HG03520 (cell line): ENCODE measurements around the gene CDK16.

Experiments used
- ATAC-seq: cut with Tn5 transposase; IDR thresholded peaks from one replicate; pipeline ENCODE4 v1.9.1; 2021; ENCODE audit warnings: mild to moderate bottlenecking, moderate library complexity; ENCODE audit not compliant: unreplicated experiment

CDK16 gene

GRCh38 chrX:47218280-47218919, at the start of gene CDK16:
Gene CDK16 (plus strand): TSS chrX:47218681. CDS start chrX:47223558, 4,877 bp downstream.
- ATAC-seq, result peak; percentile 24

GRCh38 chrX:47169273-47169672, 49.2 kb upstream of the CDK16 start:
- no peak for ATAC-seq

- ATAC-seq, result no peak
Measured at GRCh38 chrX:47169726-47170515, 48.6 kb upstream of the CDK16 start.

- ATAC-seq, result no peak
Measured at GRCh38 chrX:47170861-47171692, 47.4 kb upstream of the CDK16 start.

- no peak for ATAC-seq
Measured at GRCh38 chrX:47171996-47172395, 46.5 kb upstream of the CDK16 start.

GRCh38 chrX:47172549-47172948, 45.9 kb upstream of the CDK16 start:
- ATAC-seq, result no peak

- no peak for ATAC-seq
Measured at GRCh38 chrX:47172971-47173792, 45.3 kb upstream of the CDK16 start.

GRCh38 chrX:47174376-47174775, 44.1 kb upstream of the CDK16 start:
- ATAC-seq, result no peak

GRCh38 chrX:47174846-47175587, 43.5 kb upstream of the CDK16 start:
- ATAC-seq, result no peak

- ATAC-seq, result no peak
Measured at GRCh38 chrX:47175588-47175980, 42.9 kb upstream of the CDK16 start.

- ATAC-seq, result no peak
Measured at GRCh38 chrX:47176101-47176740, 42.3 kb upstream of the CDK16 start.

GRCh38 chrX:47177079-47177478, 41.4 kb upstream of the CDK16 start:
- ATAC-seq, result no peak

GRCh38 chrX:47178337-47178736, 40.1 kb upstream of the CDK16 start:
- ATAC-seq, result no peak

GRCh38 chrX:47179221-47179927, 39.1 kb upstream of the CDK16 start:
- ATAC-seq, result no peak

GRCh38 chrX:47179928-47180255, 38.6 kb upstream of the CDK16 start:
- ATAC-seq, result no peak

GRCh38 chrX:47180346-47180745, 38.1 kb upstream of the CDK16 start:
- ATAC-seq, result no peak

- no peak for ATAC-seq
Measured at GRCh38 chrX:47181301-47181700, 37.2 kb upstream of the CDK16 start.

- ATAC-seq, result no peak
Measured at GRCh38 chrX:47182106-47182700, 36.3 kb upstream of the CDK16 start.

- no peak for ATAC-seq
Measured at GRCh38 chrX:47184486-47184885, 34.0 kb upstream of the CDK16 start.
